C4-2B (cell line): ENCODE results near the gene ERC2.

Experiments used
- H3K27ac ChIP-seq: fragments of 450-650 bp; 2 replicates; pipeline ENCODE4 v1.5.1; 2017
- ZFX ChIP-seq: fragments of 450-650 bp; IDR thresholded peaks from 2 replicates; pipeline ENCODE4 v1.6.1; 2017
- TF ChIP-seq, protein P1 (sequence below): fragments of 450-650 bp; conservative IDR thresholded peaks from 2 replicates; pipeline ENCODE4 v1.5.1; 2017; ENCODE audit warnings: mild to moderate bottlenecking

The ERC2 gene

DNA sequence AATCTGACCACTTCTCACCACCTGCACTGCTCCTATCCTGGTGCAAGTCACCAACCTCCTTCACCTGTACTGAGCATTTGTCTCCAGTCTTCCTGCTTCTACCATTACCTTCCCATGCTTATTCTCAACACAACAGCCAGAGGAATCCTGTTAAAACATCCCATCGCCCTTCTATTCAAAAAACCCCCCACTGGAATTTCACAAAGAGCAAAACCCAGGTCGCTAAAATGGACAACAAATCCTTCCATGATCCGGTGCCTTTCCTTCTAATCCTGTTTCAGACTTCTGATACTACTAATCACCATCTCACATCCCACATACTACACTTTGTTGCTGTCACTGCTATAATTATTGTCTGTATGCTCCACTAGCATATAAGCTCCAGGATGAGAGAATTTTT, 85.2 kb downstream of the ERC2 start:
- TF ChIP-seq, protein P1, sequence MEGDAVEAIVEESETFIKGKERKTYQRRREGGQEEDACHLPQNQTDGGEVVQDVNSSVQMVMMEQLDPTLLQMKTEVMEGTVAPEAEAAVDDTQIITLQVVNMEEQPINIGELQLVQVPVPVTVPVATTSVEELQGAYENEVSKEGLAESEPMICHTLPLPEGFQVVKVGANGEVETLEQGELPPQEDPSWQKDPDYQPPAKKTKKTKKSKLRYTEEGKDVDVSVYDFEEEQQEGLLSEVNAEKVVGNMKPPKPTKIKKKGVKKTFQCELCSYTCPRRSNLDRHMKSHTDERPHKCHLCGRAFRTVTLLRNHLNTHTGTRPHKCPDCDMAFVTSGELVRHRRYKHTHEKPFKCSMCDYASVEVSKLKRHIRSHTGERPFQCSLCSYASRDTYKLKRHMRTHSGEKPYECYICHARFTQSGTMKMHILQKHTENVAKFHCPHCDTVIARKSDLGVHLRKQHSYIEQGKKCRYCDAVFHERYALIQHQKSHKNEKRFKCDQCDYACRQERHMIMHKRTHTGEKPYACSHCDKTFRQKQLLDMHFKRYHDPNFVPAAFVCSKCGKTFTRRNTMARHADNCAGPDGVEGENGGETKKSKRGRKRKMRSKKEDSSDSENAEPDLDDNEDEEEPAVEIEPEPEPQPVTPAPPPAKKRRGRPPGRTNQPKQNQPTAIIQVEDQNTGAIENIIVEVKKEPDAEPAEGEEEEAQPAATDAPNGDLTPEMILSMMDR: no peak
- no peak for TF ChIP-seq ZFX
- H3K27ac ChIP-seq: no peak overlapping the region

DNA sequence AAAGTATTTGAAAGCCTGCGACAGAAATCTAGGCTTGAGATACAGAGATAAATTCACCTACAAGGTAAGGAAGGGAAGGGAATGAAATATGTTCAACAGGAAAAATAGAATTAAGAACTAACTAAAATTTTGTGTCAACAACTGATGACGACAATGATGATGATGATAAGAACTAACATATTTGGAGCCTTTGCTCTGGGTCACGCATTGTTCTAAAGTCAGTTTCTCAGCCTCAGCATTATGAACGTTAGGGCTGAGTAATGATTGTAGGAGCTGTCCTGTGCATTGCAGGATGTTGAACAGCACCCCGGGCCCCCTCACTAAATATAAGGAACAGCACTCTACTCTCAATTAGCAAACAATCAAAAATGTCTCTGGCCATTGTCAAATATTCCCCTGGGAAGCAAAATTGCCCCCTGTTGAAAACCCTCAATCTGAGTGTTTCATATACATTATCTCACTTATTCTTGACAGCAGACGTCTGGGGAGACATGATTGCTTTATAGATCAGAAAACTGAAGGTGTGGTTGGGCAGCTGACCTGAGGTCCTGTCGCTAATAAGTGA, 88.5 kb downstream of the ERC2 start:
- H3K27ac ChIP-seq: no peak overlapping the region
- TF ChIP-seq, protein P1: no peak
- TF ChIP-seq ZFX: no peak

DNA sequence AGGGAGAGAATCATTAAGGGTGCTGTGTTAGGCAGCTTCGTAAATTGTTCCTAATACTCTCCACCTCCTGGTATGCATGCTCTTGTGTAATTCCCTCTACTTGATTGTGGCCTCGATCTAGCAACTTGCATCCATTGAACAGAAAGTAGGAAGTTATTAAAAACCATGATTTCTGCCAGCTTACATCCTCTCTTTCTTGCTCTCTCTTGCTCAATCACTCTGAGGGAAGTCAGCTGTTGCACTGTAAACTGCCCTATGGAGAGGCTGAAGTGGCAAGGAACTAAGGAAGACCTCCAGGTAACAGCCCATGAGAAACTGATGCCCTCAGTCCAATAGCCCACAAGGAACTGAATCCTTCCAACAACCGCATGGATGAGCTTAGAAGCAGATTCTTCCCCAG, 92.6 kb downstream of the ERC2 start:
- H3K27ac ChIP-seq: no peak overlapping the region
- TF ChIP-seq ZFX: no peak
- TF ChIP-seq, protein P1: no peak

DNA sequence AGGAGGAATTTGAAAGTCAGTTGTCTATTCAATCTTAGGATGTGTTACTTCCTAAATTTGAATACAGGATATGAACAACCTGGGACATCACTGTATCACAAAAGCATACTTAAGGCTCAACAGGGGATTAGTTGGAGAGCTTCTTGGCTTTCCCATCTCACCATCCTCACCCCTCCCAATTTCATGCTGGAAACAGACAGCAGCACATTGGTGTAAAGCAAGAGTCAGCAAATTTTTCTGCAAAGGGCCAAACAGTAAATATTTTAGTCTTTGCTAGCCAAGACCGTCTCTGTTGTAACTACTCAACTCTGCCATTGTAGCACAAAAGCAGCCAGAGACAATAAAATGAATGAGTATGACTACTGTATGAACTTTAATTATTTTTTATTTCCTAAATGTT, 94.9 kb downstream of the ERC2 start:
- TF ChIP-seq ZFX: no peak
- TF ChIP-seq, protein P1: no peak
- no peak overlapping the region for H3K27ac ChIP-seq

DNA sequence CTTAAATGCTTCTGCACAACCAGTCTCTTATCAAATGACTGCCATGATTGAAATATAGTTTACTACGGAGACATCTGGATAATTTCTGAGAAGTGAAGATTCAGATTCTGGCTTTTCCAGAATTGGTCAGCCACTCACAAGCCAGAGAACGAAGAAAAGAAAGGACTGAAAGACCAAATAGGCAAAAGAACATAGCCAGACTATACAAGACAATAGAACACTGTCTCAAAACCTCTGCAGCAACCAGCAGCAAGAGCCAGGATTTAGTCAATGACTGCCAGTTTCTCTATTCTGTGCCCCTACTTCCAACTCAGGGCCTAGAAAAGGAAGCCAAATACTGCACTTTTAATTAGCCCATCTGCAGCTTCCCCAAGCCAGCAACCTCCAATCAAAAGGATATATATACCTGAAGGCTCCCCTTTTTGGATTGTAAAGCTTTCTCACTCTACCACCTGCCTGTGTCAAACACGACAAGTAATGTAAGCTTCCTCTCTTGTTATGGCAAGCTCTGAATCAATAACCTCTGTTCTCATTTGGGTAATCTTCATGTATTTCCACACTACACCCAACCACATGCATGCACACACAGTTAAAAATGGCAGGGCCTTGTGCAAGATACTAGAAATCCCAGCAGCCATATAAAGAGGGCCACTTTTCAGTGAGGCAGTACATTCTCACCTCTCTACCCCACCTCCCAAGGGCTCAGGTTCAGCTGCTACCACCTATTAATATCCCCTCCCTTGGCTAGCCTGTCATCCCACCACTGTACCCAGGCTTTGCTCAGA, 97.1 kb downstream of the ERC2 start:
- H3K27ac ChIP-seq: no peak overlapping the region
- TF ChIP-seq, protein P1: no peak
- no peak for TF ChIP-seq ZFX

DNA sequence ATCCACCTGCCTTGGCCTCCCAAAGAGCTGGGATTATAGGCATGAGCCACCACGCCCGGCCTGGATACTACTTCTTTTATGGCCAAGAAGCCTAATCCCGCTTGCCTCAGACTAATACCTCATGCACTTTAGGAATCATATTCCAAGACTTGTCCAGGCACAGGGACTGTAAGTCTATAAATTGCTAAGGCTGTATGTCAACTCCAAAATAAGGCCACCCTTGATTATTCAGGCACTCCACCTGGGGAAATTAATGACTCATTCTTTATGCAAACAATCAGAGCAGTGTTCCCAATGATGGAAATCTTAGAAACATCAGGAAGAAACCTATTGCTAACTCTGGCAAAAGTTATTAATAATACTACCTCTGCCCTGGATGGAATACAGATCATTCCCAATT, 98.4 kb downstream of the ERC2 start:
- H3K27ac ChIP-seq: no peak overlapping the region
- TF ChIP-seq, protein P1: no peak
- TF ChIP-seq ZFX: no peak

DNA sequence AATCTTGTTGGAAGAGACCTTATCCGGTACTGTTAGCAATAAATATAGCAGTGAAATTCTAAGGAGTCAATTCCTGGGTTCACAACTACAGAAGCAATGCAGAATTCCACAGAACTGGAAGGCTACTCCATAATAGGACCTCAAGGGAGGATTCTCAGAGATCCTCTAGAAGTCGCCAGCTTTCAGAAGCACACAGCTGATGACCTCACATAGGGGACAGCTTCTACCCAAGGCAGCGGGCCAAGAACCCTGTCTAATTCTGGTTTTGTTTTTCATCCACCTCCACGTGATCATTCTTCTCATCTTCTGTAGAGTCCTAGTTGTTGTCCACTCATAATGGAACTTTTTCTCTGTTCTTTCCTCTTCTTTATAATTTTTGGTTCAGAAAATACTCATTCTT, 99.4 kb downstream of the ERC2 start:
- H3K27ac ChIP-seq: no peak overlapping the region
- TF ChIP-seq, protein P1: no peak
- TF ChIP-seq ZFX: no peak
